OCI-LY7 (cell line): ENCODE measurements around the gene PNPLA6. TPM values are rescaled to one million over a fixed set of nuclear protein-coding genes. Genes with fewer than 3 reads are reported as not detected.

ENCODE experiments used
- BruUV-seq: library from RNA; stranded (reverse); fragments of 400-500 nt; replicated peaks from 2 replicates; lab custom pipeline; 2021; lab: Mats Ljungman, UMichigan
- CTCF ChIA-PET: fragments of 300-600 bp; sonication (Branson Sonifier 250); formaldehyde crosslinking; loops from one replicate; lab custom pipeline; 2022; ENCODE audit warnings: antibody characterized with exemption; ENCODE audit not compliant: unreplicated experiment; lab: Charles Lee
- POLR2A ChIA-PET: fragments of 300-600 bp; sonication (Branson Sonifier 250); formaldehyde crosslinking; loops from one replicate; lab custom pipeline; 2022; ENCODE audit warnings: antibody characterized with exemption; lab: Charles Lee
- DNase-seq: peaks from one replicate; pipeline ENCODE4 v3.0.0-alpha.2; 2015; ENCODE audit warnings: low spot score
- H2AFZ ChIP-seq: fragments of 200-600 bp; sonication (generic), shearing (Covaris generic); 2 replicates; pipeline ENCODE4 v1.6.1; 2014; ENCODE audit warnings: mild to moderate bottlenecking, antibody characterized with exemption, low read length, moderate library complexity
- H3K27ac ChIP-seq: fragments of 200-600 bp; sonication (generic); 2 replicates; pipeline ENCODE4 v1.5.1; 2014; ENCODE audit warnings: mixed run types, low read depth, mild to moderate bottlenecking, moderate library complexity, low read length, inconsistent platforms; ENCODE audit not compliant: poor library complexity, severe bottlenecking
- H3K36me3 ChIP-seq: fragments of 200-600 bp; sonication (generic); 2 replicates; pipeline ENCODE4 v1.6.1; 2014; ENCODE audit warnings: mild to moderate bottlenecking, antibody characterized with exemption, low read length, moderate library complexity, mixed read lengths; ENCODE audit not compliant: insufficient read depth
- H3K4me1 ChIP-seq: fragments of 200-600 bp; sonication (generic); 2 replicates; pipeline ENCODE4 v1.5.1; 2014; ENCODE audit warnings: mild to moderate bottlenecking, low read length; ENCODE audit not compliant: insufficient read depth, poor library complexity, severe bottlenecking
- H3K4me2 ChIP-seq: fragments of 200-600 bp; sonication (generic); 2 replicates; pipeline ENCODE4 v1.6.1; 2014; ENCODE audit warnings: mild to moderate bottlenecking, low read length
- H3K4me3 ChIP-seq: fragments of 200-600 bp; sonication (generic); 2 replicates; pipeline ENCODE4 v1.5.1; 2014; ENCODE audit warnings: mild to moderate bottlenecking, low read depth, low read length; ENCODE audit not compliant: poor library complexity, severe bottlenecking
- H3K79me2 ChIP-seq: fragments of 200-600 bp; sonication (generic); 2 replicates; pipeline ENCODE4 v1.6.1; 2016; ENCODE audit warnings: low read depth, mild to moderate bottlenecking, low read length, moderate library complexity, mixed read lengths; ENCODE audit not compliant: insufficient read depth
- H3K9me2 ChIP-seq: fragments of 200-600 bp; sonication (generic); 2 replicates; pipeline ENCODE4 v1.6.1; 2016; ENCODE audit warnings: mild to moderate bottlenecking, low read length, mixed read lengths; ENCODE audit not compliant: insufficient read depth
- H3K9me3 ChIP-seq: fragments of 200-600 bp; sonication (generic); 2 replicates; pipeline ENCODE4 v1.6.1; 2014; ENCODE audit warnings: mild to moderate bottlenecking, mixed run types, low read length, mixed read lengths
- H4K20me1 ChIP-seq: fragments of 200-600 bp; sonication (generic); 2 replicates; pipeline ENCODE4 v1.6.1; 2014; ENCODE audit warnings: mild to moderate bottlenecking, antibody characterized with exemption, low read length, moderate library complexity, mixed read lengths; ENCODE audit not compliant: insufficient read depth
- CTCF ChIP-seq: fragments of 200-600 bp; sonication (generic); conservative IDR thresholded peaks from 2 replicates; pipeline ENCODE4 v1.5.1; 2014; ENCODE audit warnings: mild to moderate bottlenecking, antibody characterized with exemption, low read length, moderate library complexity, mixed read lengths
- EZH2phosphoT487 ChIP-seq: fragments of 200-600 bp; sonication (generic); IDR thresholded peaks from 2 replicates; pipeline ENCODE4 v1.6.1; 2018; ENCODE audit warnings: low read depth, borderline replicate concordance, mild to moderate bottlenecking, mixed run types, antibody characterized with exemption, low read length, moderate library complexity, mixed read lengths
- intact Hi-C: fragments of 100-400 bp; cut with micrococcal nuclease; formaldehyde crosslinking; loops from one replicate; pipeline ENCODE4 v1.10.0; 2022; ENCODE audit not compliant: unreplicated experiment
- total RNA-seq, 2 experiments: library from RNA; depleted of rRNA in 1 of 2; stranded (reverse); fragments of >200 nt in 1 of 2; shearing (Covaris generic) in 1 of 2; gene quantifications; 2 replicates each; pipeline ENCODE4 v1.2.3, GENCODE V29; 2014 to 2022

PNPLA6 gene
- total RNA-seq, 2 experiments from 2014 or later = 50.6 to 92.4 TPM

GRCh38 chr19:7542556-7543348, 7.2 kb downstream of the PNPLA6 start:
- H3K9me3 ChIP-seq = no peaks in the 10 kb centered on the region
- no peaks in the 10 kb centered on the region for H3K9me2 ChIP-seq
- peaks cover 4% of the 10 kb centered on the region for H3K4me1 ChIP-seq
- no peak overlapping the region for H3K4me2 ChIP-seq
- no TSS peak for BruUV-seq
- H3K27ac ChIP-seq = no peak overlapping the region
- no peaks in the 10 kb centered on the region for H4K20me1 ChIP-seq
- ChIA-PET POLR2A (no interaction called here), CTCF (no interaction called here)
- H3K4me3 ChIP-seq = no peak overlapping the region
- H3K36me3 ChIP-seq = peaks cover 32% of the 10 kb centered on the region
- H2AFZ ChIP-seq = no peak overlapping the region
- H3K79me2 ChIP-seq = no peaks in the 10 kb centered on the region
- no peak for DNase-seq
- TF ChIP-seq EZH2phosphoT487 = no peak
- TF ChIP-seq CTCF = no peak
- intact Hi-C loops = no loop called here

DNA sequence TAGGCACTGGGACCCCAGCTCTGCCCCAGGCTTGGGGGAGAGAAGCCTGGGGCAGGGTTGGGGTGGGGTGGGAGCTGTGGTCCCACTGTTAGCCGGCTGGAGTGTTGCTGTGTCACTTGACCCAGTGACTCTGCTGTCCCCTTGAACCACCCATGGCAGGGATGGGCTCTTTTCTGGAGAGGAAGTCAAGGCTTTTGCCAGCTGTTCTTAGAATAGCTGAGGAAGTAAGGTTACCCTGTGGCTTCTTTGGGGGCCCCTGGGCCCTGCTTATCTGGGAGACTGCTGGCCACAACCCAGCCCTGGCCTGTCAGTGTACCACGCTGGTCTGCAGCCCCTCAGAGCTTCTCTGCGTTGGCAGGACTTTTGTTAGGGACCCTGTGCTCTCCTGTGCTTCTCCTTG, 9.1 kb downstream of the PNPLA6 start:
- Histone ChIP-seq H3K9me2 (no peaks in the 10 kb centered on the region), H3K79me2 (no peaks in the 10 kb centered on the region), H2AFZ (no peak overlapping the region), H3K9me3 (no peaks in the 10 kb centered on the region), H3K4me2 (no peak overlapping the region), H3K4me1 (peaks cover 4% of the 10 kb centered on the region), H3K36me3 (peaks cover 24% of the 10 kb centered on the region), H4K20me1 (no peaks in the 10 kb centered on the region), H3K27ac (no peak overlapping the region), H3K4me3 (no peak overlapping the region)
- intact Hi-C loops = no loop called here
- no TSS peak for BruUV-seq
- TF ChIP-seq EZH2phosphoT487 = no peak
- no peak for TF ChIP-seq CTCF
- no peak for DNase-seq
- ChIA-PET CTCF (no interaction called here), POLR2A (interaction anchor here (1.0 kb wide), 1 partner anchor 99 kb away, joined by 3 read pairs; no protein-coding TSS in a partner anchor)

- peaks cover 4% of the 10 kb centered on the region for H3K4me1 ChIP-seq
- peaks cover 23% of the 10 kb centered on the region for H3K36me3 ChIP-seq
- BruUV-seq = no TSS peak
- no peak overlapping the region for H3K4me2 ChIP-seq
- no peak overlapping the region for H2AFZ ChIP-seq
- H3K27ac ChIP-seq = no peak overlapping the region
- no peaks in the 10 kb centered on the region for H3K9me2 ChIP-seq
- H4K20me1 ChIP-seq = no peaks in the 10 kb centered on the region
- intact Hi-C loops = no loop called here
- no peaks in the 10 kb centered on the region for H3K79me2 ChIP-seq
- ChIA-PET CTCF (no interaction called here), POLR2A (no interaction called here)
- no peak for DNase-seq
- H3K4me3 ChIP-seq = no peak overlapping the region
- TF ChIP-seq CTCF (no peak), EZH2phosphoT487 (no peak)
- H3K9me3 ChIP-seq = no peaks in the 10 kb centered on the region
Observed at GRCh38 chr19:7545300-7545699, 9.8 kb downstream of the PNPLA6 start.
